Activated CD8-positive, alpha-beta T cell treated with anti-CD3 and anti-CD28 coated beads for 36 hours (primary cell): Measurements from ENCODE around the gene NECTIN3. TPM values are rescaled to one million over a fixed set of nuclear protein-coding genes. Genes with fewer than 3 reads are reported as not detected.

Source experiments
- ATAC-seq: fragments of 200-7000 bp; cut with Tn5 transposase; one replicate; pipeline ENCODE4 v1.10.0; 2021; ENCODE audit warnings: mild to moderate bottlenecking, moderate library complexity
- CTCF ChIA-PET: fragments of 350-600 bp; sonication (Branson Sonifier 250); formaldehyde crosslinking; loops from one replicate; lab custom pipeline; 2021; ENCODE audit warnings: antibody characterized with exemption; lab: Charles Lee
- POLR2A ChIA-PET: fragments of 350-600 bp; sonication (Branson Sonifier 250); formaldehyde crosslinking; loops from one replicate; lab custom pipeline; 2021; ENCODE audit warnings: antibody characterized with exemption; lab: Charles Lee
- DNase-seq: peaks from one replicate; pipeline ENCODE4 v3.0.0-alpha.2; 2020
- H3K27ac Mint-ChIP-seq: one replicate; pipeline ENCODE4 v1.8.0; 2021; ENCODE audit warnings: mild to moderate bottlenecking, mixed read lengths
- H3K27me3 Mint-ChIP-seq: one replicate; pipeline ENCODE4 v1.8.0; 2021; ENCODE audit warnings: mixed read lengths
- H3K36me3 Mint-ChIP-seq: one replicate; pipeline ENCODE4 v1.8.0; 2021; ENCODE audit warnings: low read depth, mixed read lengths
- H3K4me1 Mint-ChIP-seq: one replicate; pipeline ENCODE4 v1.8.0; 2021; ENCODE audit warnings: low read depth, mixed read lengths
- H3K4me3 Mint-ChIP-seq: one replicate; pipeline ENCODE4 v1.8.0; 2021; ENCODE audit warnings: mild to moderate bottlenecking, moderate library complexity, mixed read lengths
- H3K9me3 Mint-ChIP-seq: one replicate; pipeline ENCODE4 v1.8.0; 2021; ENCODE audit warnings: mixed read lengths
- intact Hi-C: fragments of 100-400 bp; cut with micrococcal nuclease; formaldehyde crosslinking; loops from one replicate; pipeline ENCODE4 v1.10.0; 2022
- total RNA-seq, 2 experiments: library from RNA; stranded (reverse); gene quantifications; one replicate each; pipeline ENCODE4 v1.2.3, GENCODE V29; 2021
- TF ChIP-seq, protein P1 (sequence below): fragments of 200-600 bp; IDR thresholded peaks from one replicate; pipeline ENCODE4 v1.8.0; 2022; ENCODE audit warnings: antibody characterized with exemption, mild to moderate bottlenecking

NECTIN3 gene
- total RNA-seq, 2 experiments from 2014 or later = 3.0 to 4.3 TPM

DNA sequence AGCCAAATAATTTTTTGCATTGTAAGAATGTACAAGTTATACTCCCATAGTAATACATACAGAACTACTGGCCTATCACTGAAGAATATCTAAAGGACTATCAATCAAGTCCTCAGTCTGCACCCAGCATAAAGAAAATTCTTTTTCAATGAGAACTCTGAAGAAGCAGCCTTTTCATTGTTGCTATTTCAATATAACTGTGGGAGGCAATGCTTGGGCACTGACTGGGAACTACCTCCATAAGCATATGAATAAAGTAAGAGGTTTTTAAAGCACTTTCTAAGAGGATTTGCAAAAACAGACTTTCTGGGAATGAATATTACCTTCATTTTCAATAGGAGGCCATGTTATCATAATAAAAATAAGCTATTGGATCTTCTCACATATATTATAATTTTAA, 24.6 kb upstream of the NECTIN3 start:
- ChIA-PET POLR2A (no interaction called here), CTCF (no interaction called here)
- H3K4me3 Mint-ChIP-seq = no peak overlapping the region
- no peak for ATAC-seq
- H3K27me3 Mint-ChIP-seq = no peaks in the 10 kb centered on the region
- no peak overlapping the region for H3K27ac Mint-ChIP-seq
- DNase-seq = no peak
- intact Hi-C loops = no loop called here
- no peaks in the 10 kb centered on the region for H3K9me3 Mint-ChIP-seq
- H3K4me1 Mint-ChIP-seq = peaks cover 6% of the 10 kb centered on the region
- TF ChIP-seq, protein P1, sequence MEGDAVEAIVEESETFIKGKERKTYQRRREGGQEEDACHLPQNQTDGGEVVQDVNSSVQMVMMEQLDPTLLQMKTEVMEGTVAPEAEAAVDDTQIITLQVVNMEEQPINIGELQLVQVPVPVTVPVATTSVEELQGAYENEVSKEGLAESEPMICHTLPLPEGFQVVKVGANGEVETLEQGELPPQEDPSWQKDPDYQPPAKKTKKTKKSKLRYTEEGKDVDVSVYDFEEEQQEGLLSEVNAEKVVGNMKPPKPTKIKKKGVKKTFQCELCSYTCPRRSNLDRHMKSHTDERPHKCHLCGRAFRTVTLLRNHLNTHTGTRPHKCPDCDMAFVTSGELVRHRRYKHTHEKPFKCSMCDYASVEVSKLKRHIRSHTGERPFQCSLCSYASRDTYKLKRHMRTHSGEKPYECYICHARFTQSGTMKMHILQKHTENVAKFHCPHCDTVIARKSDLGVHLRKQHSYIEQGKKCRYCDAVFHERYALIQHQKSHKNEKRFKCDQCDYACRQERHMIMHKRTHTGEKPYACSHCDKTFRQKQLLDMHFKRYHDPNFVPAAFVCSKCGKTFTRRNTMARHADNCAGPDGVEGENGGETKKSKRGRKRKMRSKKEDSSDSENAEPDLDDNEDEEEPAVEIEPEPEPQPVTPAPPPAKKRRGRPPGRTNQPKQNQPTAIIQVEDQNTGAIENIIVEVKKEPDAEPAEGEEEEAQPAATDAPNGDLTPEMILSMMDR = no peak
- no peaks in the 10 kb centered on the region for H3K36me3 Mint-ChIP-seq

DNA sequence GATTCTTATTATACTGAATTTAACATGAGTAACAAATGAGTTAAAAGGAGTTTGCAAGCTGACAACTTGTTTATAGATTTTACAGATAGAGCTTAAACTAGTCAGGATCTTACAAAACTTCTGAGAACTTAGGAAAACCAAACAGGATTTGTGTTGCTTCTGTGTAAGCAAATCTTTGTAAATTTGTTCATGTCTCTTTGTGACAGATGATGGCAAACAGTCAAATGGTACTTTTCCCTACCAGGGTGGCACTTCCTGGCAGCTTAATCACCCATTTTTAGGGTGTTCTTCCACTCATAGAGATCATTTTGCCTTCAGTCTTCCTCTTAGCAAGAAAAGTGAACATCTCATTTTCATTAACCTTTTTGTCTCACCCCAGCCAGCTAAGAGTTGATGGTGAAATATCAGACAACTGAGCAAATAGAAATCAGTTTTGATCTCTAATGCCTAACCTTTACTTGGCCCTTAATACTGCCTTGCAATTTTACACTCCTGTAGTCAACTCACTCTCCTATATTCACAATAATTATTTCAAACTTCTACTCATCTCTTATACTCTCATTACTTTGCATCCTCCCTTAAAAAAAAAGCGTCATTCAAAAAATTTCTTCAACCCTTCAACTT, 23.7 kb upstream of the NECTIN3 start:
- TF ChIP-seq, protein P1 = no peak
- no peak for ATAC-seq
- POLR2A ChIA-PET = no interaction called here

DNA sequence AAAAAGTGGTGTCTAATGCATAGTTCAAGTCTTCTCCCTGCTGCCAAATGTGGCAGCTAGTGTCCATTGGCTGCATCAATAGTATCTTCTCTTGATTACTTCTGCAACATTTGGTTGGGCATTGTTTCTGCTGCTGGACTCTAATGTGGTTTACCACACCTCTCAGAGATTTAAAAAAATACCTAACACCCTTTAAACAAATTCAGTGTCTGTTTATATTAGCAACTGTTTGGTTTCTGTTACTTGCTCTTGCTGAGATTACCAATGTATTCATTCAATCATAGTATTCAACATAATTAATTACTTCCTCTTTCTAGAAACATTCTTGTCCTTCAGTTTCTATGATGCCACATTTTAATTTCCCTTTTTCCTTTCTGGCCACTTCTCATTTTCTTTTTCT, 20.3 kb upstream of the NECTIN3 start:
- no peaks in the 10 kb centered on the region for H3K36me3 Mint-ChIP-seq

More for the DNA sequence above, 23.7 kb upstream of the NECTIN3 start:
- Mint-ChIP-seq H3K27ac (no peak overlapping the region), H3K4me3 (no peak overlapping the region), H3K4me1 (peaks cover 6% of the 10 kb centered on the region), H3K9me3 (no peaks in the 10 kb centered on the region), H3K27me3 (no peaks in the 10 kb centered on the region), H3K36me3 (no peaks in the 10 kb centered on the region)
- intact Hi-C loops = no loop called here
- CTCF ChIA-PET = no interaction called here
- no peak for DNase-seq

DNA sequence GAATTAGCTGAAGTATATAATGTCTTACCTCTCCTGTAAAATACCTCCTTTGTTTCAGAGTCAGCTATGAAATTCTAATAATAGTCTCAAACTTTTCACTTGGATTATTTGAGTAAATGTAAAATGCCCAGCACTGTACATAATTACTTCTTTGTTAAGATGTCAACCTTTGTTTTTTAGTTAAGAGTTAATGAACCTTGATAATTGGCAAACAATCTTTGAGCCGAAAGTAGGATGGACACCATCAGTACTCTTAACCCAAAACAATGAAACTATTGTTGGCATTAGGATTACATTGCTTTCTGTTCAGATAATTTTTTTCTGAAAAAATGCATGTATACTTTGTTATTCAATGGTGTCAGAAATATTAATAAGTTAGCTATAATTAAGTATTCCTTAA, 3.0 kb upstream of the NECTIN3 start:
- ATAC-seq = no peak
- DNase-seq = no peak
- no peaks in the 10 kb centered on the region for H3K9me3 Mint-ChIP-seq
- H3K4me3 Mint-ChIP-seq = no peak overlapping the region
- TF ChIP-seq, protein P1 = no peak
- ChIA-PET CTCF (interaction anchor here (0.6 to 2.5 kb wide), 3 partner anchors 12 to 598 kb away, joined by 3 to 13 read pairs (median 3); no protein-coding TSS in a partner anchor), POLR2A (no interaction called here)
- intact Hi-C loops = no loop called here
- H3K27ac Mint-ChIP-seq = no peak overlapping the region
- peaks cover 26% of the 10 kb centered on the region for H3K4me1 Mint-ChIP-seq
- H3K27me3 Mint-ChIP-seq = peaks cover 24% of the 10 kb centered on the region
- no peaks in the 10 kb centered on the region for H3K36me3 Mint-ChIP-seq

More for the DNA sequence above, 20.3 kb upstream of the NECTIN3 start:
- CTCF ChIA-PET = no interaction called here
- Mint-ChIP-seq H3K4me1 (no peaks in the 10 kb centered on the region), H3K4me3 (no peak overlapping the region), H3K27me3 (no peaks in the 10 kb centered on the region), H3K27ac (no peak overlapping the region), H3K9me3 (no peaks in the 10 kb centered on the region)
- DNase-seq = no peak
- POLR2A ChIA-PET = no interaction called here
- no peak for ATAC-seq
- TF ChIP-seq, protein P1 = no peak
- intact Hi-C loops = no loop called here

DNA sequence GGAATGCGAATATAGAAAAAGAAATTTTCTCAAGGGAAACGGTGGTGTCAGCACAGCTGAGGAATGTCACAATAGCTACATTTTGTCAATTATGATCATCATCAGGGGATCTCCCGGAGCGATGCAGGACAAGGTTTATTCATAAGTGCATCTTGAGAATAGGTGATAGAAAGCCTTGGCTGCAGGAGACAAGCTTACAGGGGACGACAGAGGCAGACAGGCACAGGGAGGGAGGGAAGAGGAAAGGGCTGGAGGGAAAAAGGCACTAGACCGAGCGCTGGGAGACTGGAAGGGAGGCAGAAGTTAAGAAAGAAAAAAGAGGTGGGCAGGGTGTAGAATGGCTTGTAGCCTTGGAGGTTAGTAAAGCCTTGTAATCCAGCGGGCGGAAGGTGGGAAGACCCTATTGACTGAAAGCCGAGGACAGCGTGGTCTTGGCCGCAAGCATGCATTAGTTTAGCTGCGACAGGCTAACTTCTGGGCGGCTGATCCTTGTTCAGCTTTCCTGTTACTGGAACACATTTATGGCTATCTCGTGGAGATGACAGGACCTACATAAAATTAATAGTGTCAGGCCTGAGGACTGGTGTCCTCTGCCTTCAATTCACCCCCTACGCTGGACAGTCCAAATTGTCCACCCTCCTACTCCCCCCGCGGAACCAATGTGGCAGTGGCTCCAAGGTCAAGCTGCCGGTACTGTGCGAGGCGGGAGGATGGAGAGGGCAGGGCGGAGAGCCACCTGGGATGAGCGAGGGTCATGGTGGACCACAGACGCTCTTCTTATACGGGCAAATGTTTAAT, 1.4 kb upstream of the NECTIN3 start:
- CTCF ChIA-PET = interaction anchor here (2.5 kb wide), 1 partner anchor 11 kb away, joined by 13 read pairs; no protein-coding TSS in a partner anchor
- DNase-seq (peak; percentile 9), ATAC-seq (no peak)
- Mint-ChIP-seq H3K36me3 (no peaks in the 10 kb centered on the region), H3K27me3 (peaks cover 38% of the 10 kb centered on the region), H3K27ac (peak overlapping the region; percentile 80), H3K4me3 (peak overlapping the region; percentile 83), H3K9me3 (no peaks in the 10 kb centered on the region), H3K4me1 (peaks cover 28% of the 10 kb centered on the region)
- POLR2A ChIA-PET = interaction anchor here (0.5 kb wide), 1 partner anchor 68 kb away, joined by 3 read pairs; no protein-coding TSS in a partner anchor
- TF ChIP-seq, protein P1 = no peak
- intact Hi-C loops = loop anchor here (5.0 kb wide), 1 partner anchor 467 kb away; no protein-coding TSS in a partner anchor
